ENCODE measurements around the gene DAP. TPM values are rescaled to one million over a fixed set of nuclear protein-coding genes. Genes with fewer than 3 reads are reported as not detected.
"Not testable (repeated sequence)": the region's sequence is repeated elsewhere in the genome, so short reads cannot be mapped to it uniquely, and the experiment has no call there.

The DAP gene
- polyA plus RNA-seq, 1 donor, result 44.5 TPM

DNA sequence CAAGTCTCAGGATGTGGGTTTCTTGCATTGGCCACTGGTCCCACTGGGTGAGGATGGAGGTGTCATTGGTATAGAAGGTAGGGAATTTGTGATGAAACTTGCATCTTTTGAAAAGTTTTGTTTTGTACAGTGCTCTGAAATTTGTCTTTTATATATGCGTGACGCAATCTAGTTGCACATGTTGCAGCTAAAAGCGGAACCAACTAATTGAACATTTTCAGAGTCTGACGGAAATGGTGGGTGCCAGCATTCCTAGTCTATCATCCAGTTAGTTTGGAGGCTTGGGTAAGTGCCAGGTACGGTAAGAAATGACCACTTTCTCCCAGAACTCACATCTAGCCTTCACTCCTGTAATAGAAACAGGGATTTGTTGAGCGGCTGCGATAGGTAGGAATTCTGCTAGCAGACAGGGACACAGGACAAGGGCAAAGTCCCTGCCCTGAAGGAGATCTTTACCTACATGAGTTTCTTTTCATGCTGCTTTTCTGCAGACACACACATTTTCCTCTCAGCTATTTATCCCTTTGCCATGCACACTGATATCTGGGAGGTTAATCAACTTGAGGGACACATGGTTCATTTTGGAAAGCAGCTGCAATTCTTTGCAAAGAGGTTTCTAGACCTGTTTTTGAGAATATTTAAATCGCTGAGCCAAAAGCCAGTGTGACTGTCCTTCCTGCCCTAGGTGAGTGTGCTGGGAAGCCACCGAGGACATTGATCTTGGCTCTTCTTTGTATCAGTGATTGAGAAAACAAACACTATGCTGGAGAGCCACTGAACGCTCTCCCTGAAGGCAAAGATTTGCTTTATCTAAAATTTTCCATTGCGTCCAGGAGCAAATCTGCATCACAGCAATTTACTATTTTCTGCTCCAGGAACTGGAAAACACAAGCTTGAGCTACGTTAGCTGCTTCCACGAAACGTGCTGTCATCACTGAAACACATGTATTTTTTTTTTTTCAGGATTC is 89.7 kb downstream of the DAP start:
- DNase-seq, result no peak

DNA sequence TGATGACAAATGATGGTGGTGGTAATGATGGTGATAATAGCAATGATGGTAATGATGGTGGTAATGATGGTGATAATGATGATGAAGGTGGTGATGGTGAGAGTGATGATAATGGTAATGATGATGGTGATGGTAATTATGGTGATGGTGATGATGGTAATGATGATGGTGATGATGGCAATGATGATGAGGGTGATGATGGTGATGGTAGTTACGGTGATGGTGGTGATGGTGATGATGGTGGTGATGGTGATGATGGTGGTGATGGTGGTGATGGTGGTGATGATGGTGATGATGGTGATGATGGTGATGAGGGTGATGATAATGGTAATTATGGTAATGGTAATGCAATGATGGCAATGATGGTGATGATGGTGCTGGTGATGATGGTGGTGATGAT is 91.1 kb downstream of the DAP start:
- DNase-seq, result no peak

DNA sequence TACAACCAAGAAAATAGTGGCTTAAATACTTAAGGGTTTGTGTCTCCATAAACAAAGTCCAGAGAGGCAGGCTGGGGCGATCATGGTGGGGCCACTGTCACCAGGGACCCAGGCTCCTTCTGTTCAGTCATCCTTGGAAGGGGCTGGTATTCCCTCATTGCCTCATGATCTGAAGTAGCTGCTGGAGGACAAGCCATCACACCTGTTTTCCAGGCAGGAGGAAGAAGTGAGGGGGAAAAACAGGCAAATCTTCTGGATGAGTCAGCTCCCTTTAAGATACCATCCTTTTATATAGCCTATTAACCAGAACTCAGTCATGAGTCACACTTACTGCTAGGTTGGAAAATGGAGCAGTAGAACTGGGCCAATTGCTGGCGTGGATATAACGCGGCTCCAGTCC is 92.3 kb downstream of the DAP start:
- DNase-seq, result no peak

DNA sequence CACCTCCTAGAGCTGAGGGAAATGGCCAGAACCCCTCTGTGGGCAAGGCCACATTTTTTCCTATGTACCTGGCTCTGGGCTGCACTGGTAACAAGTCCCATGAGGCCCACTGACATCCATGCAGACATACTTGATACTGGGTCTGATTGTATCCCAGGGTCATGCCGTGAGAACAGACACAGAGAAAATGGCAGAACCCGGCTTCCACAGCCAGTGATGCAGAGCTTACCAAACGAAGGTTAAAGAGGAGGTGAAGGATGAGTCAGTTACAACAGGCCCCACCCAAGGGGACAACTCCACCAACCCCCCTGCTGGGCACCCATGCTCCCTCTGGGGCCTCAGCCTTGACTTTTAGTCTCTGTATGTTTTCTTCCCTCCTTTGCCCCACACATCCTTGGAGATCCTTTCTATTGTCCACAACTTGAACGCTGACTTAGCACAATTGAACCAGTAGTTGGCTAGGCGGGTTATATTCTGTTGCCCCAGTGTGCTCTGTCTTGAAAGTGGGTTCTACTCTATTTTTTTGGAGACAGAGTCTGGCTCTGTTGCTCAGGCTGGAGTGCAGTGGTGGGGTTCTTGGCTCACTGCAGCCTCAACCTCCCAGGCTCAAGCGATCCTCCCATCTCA is 93.5 kb downstream of the DAP start:
- DNase-seq, result no peak

DNA sequence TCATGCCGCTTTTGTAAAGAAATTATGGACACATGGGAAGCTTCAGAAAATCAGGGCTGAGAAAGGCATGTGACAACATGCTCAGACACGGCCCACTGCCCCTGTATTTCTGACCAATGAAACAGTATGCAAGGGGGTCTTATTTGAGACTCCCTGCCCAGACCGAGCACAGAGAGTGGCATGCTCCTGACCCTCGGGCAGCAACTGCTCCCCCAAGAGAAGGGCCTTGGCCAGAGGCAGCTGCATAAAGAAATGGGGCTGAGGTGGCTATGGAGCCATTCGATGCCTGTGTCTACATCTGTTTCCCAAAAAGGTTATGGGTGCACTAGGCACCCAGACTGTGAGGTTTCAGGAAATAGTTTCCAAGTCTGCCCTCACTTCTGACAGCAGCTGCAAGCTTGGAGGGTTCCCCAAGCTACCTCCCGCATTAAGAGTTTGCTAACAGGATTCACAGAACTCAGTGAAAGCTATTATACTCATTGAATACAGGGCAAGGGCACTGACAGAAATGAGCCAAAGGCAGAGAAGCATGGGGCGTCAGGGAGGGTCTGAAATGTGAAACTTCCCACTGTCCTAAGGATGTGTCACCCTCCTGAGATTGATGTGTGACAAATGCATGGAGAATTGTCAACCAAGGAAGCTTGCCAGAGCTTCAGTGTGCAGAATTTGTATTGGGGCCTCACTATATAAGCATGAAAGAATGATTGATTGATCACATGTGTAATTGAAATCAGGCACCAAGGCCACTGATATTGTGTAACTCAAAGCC is 94.3 kb downstream of the DAP start:
- no peak for DNase-seq

DNA sequence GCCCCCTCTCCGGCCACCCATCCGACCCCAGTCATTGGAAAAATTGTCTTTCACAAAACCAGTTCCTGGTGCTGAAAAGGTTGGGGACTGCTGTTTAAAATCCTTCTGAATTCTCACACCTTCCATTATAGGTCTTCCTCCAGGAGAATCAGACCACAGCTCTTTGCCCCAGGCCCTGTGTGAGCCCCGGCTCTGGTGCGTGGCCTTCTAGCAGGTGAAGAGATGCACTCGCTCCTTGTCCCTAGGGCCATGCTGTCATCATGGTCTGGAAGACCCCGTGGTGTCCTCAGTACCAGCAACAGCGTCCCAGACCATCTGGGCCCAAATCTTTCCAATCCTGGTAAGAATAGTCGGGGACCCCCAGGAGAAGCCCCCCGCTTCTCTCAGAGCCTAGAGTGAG is 95.2 kb downstream of the DAP start:
- no peak for DNase-seq

DNA sequence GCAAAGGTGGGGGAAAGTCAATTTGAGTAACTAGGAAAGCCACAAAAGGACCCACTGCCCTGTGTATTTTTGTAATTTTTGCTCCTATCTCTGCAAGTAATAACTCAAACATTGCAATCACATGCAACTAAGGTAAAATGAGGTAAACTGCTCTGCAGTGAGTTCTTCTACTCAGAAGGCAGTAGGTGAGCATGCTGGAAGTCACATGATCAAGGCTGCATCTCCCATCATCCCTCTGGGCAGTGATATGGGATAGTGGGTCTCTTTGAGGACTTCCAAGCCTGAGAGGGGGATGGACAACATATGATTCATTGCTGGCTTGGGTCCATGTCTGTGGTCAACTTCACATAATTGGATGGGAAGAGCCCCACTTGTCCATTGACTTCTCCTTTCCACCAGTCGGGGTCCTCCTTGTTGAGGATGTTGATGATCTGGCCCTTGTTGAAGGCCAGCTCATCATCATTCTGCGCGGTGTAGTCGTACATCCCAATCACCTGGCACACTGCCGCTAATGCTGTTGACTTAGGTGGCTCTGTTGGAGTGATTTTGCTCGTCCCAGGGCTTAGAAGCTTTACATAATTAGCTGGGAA is 96.8 kb downstream of the DAP start:
- DNase-seq, result not testable (repeated sequence)

DNA sequence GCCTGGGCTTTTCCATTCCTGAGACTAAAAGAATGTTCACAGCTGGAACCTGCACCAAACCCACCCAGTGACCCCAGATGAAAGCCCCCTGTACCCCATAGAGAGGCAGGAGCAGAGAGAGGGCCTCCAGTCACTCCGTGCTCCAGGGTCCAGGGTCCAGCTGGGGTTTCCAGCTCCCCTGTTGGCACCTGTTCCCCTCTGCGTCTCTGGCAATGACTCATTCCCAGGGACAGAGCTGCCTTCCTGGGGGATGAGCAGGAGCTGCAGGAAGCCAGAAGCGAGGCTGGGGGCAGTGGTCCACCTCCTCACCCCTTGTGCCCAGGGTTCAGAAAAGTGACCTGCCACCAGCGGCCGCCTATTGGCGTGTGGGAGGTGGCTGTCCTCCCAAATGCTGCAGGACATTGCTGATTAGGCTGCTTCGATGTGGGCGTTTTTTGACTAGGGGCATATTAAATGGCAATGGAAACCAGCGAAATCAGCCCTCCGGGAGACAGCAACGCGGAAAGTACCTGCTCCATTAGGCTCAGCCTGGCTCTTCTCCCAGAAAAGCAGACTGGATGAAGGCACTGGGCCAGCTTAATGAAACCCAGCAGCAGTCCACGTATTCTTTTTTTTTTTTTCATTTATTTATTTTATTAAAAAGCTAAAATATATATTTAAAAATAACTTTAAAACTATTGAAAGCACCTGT is 97.4 kb downstream of the DAP start:
- DNase-seq, result peak; percentile 69

DNA sequence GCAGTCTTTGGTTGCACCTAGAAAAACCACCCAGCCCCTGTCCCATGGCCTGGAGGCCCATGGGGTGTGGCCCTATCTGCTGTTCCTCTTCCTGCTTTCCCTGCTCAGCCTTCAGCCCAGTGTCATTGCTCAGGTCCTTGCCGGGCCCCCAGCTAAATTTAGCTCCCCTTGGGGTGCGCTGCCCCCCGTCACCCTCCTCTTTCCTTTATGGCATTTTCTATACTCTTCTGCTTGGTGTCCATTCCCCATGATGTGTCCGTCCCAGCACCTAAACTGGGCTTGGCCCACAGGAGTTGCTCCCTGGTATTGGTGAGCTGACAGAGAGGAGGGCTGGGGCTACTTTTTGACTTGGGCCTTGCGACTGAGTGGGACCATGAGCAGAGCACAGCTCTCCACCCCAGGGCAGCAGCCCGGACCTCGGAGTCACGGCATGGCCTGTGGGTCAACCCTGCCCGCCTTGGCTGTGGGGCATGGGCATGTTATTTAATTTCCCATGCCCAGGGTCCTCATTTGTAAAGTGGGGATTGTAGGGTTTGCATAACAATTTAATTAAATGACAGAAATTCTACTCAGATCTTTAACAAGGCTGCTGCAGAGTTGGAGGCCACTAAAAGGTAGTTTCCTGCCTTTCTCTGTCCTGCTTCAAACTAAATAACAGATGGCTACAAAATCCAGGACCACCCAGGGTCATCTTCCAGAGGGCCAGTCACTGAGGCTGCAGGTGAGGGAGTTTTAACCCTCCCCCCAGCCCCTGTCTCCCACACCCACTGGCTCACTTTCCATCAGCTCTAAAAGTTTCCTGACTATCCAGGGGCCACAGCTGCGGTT is 98.2 kb downstream of the DAP start:
- peak; percentile 26 for DNase-seq

DNA sequence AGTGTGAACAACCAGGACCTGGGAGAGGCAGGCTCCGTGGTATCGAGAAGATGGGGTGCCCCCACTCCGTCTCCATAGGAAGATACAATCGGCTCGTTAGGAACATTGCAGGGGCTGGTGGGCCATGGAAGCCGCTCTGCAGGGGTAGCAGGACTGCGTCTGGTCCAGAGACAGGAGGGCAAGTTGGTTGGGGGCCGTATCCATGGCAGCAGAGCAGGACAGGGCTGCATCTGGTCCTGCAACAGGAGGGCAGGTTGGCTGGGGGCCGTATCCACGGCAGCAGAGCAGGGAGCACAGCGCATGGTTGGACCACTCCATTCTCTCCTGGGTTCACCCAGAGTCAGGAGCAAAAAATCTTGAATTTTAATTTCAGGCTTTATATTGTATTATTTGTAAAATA is 99.0 kb downstream of the DAP start:
- no peak for DNase-seq

DNA sequence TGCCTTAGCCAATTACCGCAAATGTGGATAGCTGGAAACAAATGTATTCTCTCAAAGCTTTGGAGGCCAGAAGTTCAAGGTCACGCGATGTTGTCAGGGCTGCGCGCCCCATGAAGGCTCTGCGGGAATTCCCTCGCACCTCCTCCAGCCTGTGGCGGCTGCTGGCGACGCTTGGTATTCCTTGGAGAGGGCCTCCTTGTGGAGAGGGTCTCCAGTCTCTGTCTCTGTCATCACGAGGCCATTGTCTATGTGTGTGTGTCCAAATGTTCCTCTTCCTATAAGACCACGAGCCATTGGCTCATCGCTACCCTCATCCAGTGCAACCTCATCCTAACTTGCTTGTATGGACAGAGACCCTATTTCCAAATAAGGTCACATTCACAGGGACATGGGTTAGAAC is 99.6 kb downstream of the DAP start:
- DNase-seq, result no peak

DNA sequence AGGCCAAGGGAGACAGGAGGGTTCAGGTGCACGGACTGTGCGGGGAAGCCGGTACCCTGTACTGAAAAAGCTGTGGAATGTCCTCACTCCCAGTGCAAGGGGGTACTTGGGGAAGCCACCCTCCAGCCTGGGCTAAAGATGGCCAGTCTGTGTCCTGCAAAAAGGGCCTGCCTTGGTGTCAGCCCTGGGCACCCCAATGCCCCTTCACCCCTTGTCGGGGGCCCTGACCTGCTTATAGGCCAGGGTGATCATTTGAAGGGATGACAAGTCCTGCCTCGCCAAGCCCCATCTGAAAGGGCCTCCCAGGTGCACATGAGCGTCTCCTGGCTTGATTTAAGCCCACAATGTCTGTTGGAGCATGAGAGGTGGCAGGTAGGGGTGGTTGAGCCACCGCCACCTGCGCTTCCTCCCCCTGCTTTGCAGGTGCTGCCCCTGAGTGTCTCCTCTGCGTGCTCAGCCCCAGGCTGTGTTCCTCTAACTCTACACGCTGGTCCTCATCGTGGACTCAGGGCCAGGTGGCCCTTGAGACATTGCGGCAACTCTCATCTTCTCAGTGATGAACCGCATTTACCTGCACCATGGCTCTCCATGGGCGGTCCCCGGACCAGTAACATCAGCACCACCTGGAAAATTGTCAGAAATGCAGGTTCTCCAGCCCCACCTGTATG is 100.2 kb downstream of the DAP start:
- no peak for DNase-seq

DNA sequence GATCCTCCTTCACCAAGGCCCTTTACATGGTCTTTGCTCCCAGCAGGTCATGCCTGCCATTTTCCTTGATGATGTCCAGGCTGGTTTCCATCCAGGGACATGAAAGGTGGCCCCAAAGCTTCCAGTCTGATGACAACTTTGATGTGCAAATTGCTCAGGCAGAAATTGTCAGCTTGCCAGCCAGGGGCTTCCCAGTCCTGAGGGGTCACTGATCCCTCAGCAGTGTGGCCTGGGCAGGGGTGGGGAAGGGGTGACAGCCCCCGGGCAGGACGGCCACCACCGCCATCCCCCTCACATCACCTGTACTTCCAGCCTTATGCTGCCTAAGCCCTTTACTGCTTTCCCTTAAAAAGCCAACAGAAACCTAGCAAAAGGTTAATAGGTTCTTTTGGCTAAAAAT is 100.9 kb downstream of the DAP start:
- no peak for DNase-seq

DNA sequence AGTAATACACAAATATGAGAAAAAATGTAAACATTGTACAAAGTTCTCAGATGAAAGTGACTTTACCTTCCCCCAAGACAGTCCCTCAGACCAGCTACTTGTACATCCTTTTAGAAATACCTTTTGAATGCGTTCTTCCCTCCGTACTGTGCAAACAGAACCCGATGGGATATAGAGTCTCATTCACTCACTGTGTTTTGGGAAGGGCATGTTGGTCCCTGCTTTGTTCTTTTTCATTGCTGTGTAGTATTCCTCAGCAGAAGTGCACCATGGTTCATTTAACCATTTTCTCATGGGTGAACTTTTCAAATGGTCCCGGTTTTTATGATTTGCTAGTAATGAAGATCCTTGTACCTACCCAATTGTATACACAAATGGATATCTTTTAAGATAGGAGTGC is 102.8 kb downstream of the DAP start:
- no peak for DNase-seq

DNA sequence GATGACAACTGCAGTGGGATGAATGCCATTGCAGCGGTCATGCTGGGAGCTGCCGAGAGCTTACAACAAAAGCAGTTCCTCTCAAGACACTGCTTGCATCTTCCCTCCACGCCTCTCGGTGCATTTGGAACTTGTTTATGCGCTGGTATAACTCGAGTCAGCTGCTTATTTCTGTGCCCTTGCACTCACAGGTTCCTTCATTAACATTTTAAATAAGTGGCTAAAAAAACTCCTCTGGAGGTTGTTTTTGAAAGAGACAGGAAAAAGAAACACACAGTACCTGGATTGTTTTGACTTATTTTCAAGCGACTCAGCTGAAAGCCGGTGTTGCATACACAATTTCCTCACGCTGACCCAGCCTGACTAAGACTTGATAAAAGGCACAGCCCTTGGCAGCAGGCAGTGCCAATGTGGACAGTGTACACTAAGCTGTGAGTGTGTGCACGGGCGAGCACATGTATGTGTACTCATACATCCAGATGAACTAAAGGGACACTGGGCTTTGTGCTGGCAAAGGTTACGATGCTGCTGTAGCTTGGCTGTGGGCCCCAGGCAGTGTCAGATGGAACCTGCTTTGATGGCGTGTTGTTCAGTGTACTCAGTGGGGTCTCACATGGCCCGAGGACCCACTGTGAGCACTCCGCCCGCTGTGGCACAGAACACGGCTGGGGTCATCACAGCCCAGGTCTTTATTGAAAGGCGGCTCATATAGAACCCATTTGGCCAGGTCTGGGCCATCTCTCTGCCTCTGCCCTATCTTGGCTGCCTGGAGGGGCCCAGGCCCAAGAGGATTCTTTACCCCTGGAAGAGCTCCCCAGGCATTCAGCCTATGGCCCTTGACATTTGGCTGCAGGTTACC is 104.8 kb downstream of the DAP start:
- no peak for DNase-seq

DNA sequence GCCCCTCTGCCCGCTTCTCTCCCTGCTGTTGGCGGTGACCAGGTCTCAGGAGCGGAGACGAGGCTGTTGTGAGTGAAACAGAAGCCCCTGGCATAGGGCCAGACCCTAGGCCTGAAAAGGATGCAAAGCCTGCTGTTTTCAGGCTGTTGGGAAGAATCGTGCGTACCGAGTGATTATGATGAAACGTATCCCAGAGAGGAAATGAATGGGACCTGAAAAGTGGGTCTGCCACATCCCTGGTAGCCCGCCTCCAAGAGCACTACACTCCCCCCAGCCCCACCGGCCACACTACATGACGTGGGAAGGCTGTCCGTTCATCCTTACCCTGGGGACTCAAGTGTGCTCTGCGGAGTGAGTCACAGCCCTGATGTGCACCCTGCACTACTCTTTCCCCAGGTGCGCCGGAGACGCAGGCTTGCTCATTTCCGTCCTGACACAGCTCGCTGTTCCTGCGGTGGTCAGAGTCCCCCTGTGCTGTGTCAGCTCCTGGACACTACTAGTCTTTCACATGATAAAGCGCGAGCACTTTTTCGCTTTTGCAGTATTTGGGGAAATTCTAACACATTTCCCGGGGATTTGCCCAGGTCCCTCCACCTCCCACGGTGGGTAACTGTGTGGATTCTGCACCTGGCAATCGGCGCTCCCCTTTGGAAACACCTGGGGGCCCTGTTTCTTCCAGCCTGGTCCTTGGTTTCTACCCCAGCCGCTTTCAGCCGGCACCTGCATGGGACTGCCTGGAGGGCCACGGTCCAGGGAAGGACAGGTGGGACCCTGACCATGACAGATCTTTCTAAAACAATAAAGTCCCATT is 105.7 kb downstream of the DAP start:
- no peak for DNase-seq

DNA sequence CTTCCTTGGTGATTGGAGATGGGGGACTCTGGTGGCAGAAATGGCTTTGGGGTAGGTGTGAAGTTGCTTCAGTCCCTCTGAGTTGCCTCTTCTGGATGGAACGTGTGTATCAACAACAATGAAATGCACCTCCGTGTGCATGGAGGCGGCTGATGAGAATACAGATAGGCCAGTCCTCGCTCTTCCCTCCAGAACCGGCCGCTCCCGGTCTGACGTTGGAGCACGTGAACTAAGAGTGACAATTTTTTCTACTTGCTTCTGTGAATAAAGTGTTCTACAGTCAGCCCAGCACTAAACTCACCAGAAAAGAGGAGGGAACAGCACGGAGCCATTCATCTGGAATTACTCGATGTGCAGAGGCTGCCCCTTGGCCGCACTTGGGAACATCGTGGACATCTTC is 106.5 kb downstream of the DAP start:
- DNase-seq, result no peak

DNA sequence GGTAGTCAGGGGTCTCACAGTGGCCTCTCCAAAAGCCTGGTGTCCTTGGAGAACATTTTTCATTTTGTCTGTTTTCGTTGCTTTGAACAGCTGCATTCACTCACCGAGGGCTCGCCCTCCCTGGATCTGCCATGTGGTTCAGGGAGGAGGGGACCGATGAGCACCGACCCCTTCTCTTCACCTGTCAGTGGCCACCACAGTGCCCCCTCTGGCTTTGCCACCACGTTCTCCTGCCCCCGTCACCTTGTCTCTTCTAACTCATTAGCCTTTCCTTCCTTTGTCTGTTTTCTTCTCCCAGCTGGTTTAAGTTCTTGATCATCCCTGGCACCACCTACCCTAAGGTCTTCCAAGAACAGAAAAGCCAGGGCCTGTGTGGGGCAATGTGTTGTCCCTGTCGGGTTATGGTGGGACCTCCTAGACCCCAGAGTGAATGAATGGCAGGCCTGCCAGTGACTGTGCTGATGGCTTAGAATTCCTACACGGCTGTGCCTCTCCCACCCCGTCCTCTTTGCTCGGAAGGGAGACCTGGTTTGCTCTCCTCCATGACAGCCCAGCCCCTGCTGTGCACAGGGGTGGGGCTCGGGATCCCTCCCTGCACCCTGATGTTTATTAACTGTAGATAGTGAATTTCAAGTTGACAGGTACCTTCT is 107.2 kb downstream of the DAP start:
- no peak for DNase-seq

Measured in hindlimb muscle (tissue), 1 donor.